Posterior cingulate gyrus (tissue), 11 donors: Measurements from ENCODE around the gene C3orf85.
A peak's percentile ranks its signal among the peaks of the same experiment; 100 is the strongest.

Source experiments
- DNase-seq, 10 donors: peaks; one replicate each; pipeline versions ENCODE4 v3.0.0 to v3.0.0-alpha.2; 2020 to 2021; ENCODE audit warnings: mixed read lengths in 3 of 10
- intact Hi-C: fragments of 100-400 bp; cut with DNase I; formaldehyde crosslinking; loops from one replicate; pipeline ENCODE4 v1.15.1; 2023

Gene C3orf85

DNA sequence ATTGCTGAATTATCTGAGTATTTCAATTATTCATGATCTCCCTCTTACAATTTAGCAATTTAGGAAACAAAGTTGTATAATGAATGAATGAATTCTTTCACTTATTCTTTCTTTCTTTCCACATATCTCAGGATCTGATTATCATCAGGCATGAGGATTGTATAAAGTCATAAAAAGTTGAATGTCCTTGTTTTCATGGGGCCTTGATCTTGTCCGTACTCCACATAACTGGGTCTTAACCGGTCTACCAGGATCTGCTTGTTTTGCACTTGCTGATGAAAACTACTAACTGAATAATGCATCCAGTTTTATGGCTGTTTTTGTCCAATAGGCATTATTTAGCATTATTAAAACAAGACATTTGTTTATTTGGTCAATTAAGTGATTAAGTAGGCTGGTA lies 12.6 kb downstream of the C3orf85 start:
- DNase-seq: no peak
- intact Hi-C loops: no loop called here

DNA sequence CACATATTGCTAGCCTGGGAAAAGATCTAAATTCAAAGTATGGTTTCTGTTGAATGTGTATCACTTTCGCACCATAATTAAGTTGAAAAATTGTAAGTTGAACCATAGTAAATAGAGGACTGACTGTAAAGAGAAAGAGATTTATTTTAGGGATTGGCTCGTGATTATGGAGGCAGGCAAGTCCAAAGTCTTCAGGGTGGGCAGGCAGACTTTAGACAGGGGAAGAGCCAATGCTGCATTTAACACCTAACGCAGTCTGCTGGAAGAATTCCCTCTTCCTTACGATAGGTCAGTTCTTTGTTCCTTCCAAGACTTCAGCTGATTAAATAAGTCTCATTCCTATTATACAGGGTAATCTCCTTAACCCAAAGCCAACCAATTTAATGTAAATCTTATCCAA lies 15.8 kb downstream of the C3orf85 start:
- intact Hi-C loops: no loop called here
- no peak for DNase-seq

DNA sequence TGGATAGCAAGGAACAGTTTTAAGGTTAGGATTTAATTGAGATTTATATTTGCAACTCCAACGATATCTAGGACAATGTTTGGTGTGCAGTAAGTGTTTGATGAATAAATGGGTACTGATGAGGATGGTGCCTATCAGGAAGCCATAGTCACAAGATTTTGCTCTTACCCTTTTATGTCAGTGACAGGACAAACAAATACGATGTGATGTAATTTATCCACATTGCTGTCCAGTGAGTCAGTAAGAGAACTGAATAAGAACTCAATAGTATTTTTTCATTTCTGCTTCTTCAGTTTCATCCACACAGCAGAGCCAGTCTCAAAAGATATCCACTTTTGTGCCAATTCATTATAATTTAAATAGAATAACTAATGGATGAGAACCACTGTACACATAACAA lies 18.5 kb downstream of the C3orf85 start:
- intact Hi-C loops: no loop called here
- DNase-seq: no peak

DNA sequence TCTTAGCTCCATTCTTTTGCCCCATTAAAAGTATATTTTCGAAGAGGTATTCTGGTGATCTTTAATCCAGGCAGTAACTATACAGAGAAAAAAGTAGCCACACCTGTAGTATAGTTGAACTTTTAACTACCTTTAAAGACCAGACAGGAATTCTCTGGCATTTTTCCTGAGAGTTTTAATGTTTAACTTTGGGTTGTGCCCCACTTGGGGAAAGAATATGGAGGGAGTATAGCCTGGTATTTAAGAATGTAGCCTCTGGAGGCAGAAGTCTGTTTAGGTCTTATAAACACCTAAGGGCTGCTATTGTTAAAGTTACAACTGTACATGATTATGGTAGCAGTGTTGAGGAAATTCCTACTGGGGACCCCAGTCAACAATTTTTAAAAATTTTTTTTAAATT lies 19.3 kb downstream of the C3orf85 start:
- no peak for DNase-seq
- intact Hi-C loops: no loop called here

DNA sequence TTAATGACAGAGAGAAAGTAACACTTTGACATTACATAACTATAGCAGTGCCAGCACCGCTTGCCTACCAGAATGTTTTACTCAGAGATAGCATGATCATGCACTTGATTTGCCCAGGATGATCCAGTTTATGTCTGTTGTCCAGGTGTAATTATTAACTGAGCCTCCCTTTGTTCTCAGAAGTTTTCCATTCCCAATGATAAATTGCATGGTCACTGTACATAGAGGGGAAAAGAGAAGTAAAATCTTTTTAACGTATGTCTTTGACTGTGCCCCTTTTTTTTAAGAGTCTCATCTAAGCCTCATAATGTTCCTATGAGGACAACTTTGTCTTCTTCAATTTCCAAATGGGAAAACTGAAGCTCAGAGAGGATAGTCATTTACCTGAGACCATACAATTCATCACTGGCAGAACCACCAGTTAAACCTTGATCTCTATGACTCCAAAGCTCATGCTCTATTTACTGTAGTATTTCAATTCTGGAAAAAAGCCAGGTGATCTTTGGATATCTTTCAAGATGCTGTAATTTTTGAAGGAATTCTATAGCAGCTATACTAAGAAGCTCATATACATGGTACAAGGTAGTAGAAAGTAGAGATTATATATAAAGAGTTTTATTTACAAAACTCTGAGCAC lies 25.1 kb downstream of the C3orf85 start:
- intact Hi-C loops: no loop called here
- no peak for DNase-seq

DNA sequence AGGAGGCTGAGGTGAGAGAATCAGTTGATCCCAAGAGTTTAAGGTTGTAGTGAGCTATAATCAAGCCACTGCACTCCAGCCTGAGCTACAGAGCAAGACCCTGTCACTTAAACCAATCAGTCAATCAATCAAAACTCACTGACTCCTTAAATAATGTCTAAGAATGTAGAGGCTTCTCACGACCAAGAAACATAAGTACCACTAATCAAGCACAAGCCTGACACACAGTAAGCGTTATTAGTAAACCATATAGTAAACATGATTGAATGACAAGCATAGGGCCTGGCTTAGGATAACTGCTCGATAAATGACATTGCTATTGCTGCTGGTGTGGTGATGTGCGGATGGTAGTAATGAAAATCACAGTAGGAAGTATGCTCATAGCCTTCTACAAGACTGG lies 29.4 kb downstream of the C3orf85 start:
- intact Hi-C loops: no loop called here
- no peak for DNase-seq

DNA sequence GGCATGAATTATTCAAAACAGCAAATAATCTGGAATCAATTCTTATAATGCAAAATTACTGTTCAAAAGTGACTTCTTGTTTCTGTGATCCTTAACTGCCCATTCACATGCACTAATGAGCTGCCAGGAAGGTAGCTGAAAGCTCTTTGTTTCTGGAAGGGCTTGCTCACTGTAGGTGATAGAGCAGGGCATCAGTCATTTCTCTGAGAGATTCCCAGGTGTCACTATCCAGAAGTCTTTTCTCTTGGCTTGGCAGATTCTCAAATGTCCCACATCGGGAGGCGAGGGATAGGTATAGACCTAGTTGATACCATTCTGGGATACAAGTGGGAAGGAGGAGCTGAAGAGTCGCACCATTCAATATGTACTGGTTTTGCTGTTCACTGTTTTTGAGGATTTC lies 35.0 kb downstream of the C3orf85 start:
- intact Hi-C loops: no loop called here
- no peak for DNase-seq

DNA sequence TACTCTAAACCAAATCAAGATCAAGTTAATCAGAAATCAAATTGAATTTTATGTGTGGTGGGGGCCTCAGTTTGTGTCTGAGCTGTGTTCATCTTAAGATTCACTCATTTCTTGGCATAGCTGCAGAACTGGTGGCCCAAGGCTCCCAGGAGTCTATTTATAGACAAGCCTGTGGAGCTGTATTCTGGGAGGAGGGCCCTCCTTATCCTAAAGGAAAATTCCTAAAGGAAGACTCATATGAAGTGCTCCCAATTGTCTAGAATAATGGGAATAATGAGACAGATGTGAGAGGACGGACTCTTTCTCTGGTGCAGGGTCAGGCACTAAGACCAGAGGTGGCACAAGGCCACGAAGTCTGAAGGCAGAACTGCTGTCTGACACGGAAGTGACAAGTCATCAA lies 38.9 kb downstream of the C3orf85 start:
- intact Hi-C loops: no loop called here
- no peak for DNase-seq

DNA sequence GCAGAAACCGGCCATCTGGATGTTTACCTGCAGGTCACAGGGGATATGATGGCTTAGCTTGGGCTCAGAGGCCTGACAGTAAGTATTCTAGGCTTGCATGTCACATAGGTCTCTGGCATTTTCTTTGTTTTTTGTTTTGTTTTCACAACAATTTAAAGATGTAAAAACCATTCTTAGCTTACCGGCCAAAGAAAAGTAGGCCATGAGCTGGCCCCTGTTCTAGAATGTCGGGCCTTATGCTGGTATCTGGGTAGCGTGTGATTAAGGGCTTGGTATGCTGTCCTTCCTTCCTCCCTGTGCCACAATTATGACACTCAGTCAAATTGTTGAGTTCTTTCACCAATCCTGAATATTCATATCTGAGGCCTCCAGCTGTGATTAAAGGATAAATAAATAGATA lies 40.2 kb downstream of the C3orf85 start:
- intact Hi-C loops: no loop called here
- no peak for DNase-seq

DNA sequence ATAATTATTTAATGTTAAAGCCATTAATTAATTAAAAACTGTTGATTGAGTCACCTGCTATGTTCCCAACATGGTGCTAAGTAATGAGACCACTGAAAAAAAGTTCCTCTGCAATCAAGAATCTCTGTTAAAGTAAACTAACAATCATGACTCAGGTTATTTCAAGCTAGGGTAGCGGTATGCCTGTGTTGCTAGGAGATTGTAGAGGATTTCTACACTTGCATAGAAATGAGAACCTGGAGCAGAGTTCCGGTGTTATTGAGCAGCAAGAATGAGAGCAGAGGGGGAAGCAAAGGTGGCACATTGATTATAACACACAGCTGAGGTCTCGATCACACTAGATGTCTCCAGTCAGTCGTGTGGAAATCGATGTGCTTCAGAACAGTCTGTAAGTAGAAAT lies 41.4 kb downstream of the C3orf85 start:
- intact Hi-C loops: no loop called here
- DNase-seq: no peak

DNA sequence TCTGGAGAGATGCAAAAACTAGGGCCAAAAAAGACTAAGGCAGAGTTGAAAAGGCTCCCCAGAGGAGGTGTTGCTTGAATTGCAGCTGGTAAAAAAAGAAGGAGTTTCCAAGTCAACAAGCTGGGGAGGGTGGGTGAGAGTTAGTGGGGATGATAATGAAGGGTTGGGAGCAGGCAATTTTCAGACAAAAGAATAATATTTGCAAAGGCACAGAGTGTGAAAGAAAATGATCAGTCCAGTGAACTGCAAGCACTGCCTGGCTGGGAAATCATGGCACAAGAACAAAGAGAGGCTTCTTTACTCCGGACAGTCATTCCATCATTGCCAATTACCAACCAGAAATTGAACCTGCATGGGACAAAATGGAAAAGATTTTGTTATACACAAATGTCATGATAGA lies 42.2 kb downstream of the C3orf85 start:
- DNase-seq: no peak
- intact Hi-C loops: no loop called here

DNA sequence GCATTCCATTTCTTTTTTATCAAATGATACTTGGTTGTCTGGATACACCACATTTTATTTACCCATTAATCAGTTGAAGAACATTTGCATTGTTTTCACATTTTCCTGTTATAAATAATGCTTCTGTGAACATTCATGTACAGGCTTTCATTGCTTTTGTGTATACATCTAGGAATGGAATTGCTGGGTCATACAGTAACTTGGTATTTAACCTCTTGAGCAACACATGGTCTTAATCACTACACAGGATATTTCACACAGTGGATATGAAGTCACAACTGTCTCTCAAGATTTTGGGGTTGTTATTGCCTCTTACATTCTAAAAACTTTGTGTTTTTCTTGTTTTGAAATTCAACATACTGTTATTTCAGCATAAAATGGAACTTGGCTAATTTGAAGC lies 48.2 kb downstream of the C3orf85 start:
- intact Hi-C loops: no loop called here
- DNase-seq: no peak

DNA sequence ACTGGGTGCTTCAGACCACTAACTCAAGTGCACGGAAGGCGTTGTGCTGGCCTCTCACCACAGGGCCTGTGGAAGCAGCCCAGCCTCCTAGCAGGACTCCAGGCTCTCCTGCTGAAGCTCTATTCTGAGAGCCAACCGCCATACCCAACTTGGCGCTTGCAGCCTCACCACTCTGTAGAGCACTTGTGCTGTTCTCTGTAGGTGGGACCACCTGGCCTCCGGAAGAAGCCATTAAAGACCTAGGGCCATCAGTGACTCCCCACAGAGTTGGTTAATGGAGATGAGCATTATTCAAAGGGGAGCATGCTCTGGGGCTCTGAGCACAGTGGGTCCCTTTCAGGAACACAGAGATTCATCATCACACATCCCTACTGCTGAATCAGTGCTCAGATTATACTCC lies 50.9 kb downstream of the C3orf85 start:
- intact Hi-C loops: no loop called here
- DNase-seq: no peak

DNA sequence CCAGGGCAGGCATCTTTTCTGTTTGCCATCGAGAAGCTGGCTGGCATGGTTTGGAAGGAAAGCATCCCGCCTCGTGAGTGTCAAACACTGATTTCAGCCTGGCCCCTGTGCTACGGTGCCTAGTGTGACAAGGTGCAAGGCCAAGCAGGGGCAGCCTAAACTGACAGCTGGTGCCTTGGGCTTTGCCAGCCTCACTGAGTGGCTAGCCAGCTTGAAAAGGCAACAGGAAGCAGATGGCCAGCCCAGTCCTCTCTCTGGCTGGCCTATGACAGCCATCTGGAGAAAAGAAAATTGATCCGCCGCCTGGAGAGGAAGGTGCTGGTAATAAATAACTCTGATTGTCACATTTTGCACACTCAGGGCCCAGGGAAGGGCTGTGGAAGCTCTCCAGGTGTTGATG lies 52.2 kb downstream of the C3orf85 start:
- intact Hi-C loops: no loop called here
- peak in 3 of 10 donors; percentile 2 to 73 (median 8) for DNase-seq

DNA sequence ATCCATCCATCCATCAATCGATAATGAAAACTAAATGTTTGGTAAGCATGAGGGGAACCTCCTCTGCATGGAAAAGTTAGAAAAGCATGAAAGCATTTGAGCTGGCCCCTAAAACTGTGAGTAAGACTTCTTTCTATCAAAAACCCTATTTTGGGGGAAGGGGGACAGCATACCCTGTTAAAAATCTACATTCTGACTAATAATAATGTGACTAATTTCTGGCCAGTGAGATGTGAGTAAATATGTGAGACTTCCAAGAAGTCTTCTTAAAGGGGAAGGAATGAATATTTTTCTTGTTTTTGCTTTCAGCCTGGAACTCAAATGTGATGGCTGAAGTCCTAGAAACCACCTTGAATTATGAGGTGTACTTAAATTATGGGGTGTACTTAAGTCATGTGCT lies 54.9 kb downstream of the C3orf85 start:
- DNase-seq: no peak
- intact Hi-C loops: no loop called here

DNA sequence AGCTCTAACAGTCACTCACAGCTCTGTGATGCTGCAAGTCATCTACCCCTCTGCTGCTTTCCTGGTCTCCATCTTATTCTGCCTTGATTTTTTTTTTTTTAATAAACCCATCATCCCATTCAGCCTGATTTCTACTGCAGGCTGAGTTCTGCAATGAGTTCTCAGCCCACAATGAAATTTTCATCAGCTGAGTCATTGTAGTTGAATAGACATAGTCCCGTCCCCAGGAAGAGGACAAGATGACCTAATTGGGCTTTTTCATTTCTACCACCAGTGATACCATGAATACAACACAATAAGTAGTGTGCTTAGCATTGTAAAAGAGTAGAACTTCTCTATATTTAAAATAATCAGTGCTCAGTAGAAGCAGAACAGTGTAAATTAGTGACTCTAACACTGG lies 59.3 kb downstream of the C3orf85 start:
- intact Hi-C loops: no loop called here
- DNase-seq: no peak
